ELR (cell line): ENCODE results near the gene LRP8.

Source experiments
- DNase-seq: peaks from one replicate; pipeline ENCODE4 v3.0.0-alpha.2; 2015; ENCODE audit warnings: low read depth

LRP8 gene

GRCh38 chr1:53359225-53359933, 31.5 kb upstream of the LRP8 start:
- no peak for DNase-seq

DNA sequence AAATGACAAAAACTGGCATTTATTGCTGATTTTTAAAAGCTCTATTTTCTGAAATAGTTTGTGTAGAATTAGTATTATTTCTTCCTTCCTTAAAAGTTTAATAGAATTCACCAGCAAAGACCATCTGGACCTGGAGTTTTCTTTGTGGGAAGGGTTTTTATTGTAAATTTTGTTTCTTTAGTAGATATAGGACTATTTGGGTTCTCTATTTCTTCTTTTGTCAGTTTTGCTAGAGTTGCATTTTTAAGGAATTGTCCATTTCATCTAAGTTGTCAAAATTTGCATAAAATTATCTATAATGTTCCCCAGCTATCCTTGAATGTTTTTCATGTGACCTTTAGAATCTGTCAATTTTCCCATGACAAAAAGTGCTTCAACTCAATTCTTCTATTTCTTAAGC, 28.8 kb upstream of the LRP8 start:
- DNase-seq: no peak

DNA sequence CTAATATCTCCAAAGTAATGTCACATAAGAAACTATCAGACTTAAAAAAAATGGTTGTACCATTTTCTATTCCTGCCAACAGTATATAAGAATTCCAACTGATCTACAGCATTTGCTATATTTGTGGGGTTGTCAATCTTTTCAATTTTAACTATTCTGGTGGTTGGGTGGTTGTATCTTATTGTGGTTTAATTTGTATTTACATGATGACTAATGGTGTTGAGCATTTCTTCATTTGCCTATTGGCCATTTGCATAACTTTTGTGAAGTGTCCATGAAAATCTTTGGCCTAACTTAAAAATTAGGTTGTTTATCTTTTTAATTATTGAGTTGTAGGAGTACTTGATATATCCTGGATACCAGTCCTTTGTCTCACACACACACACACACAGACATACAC, 26.2 kb upstream of the LRP8 start:
- no peak for DNase-seq

DNA sequence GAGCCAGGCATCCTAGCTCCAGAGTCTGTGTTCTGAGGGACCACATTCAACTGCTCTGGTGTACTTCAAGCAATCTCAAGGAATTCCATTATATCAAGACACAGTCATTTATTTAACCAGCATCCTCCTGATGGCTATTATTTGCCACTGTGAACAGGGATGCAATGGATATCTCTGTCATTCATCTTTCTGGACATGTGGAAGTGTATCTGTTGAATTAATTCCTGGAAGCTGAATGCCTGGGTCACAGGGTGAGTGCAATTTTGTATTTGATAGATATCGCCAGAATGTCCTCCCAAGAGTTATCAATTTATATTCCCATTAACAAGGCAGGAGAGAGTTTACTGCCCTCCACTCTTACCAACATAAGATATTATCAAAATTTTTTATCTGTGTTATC, 24.7 kb upstream of the LRP8 start:
- no peak for DNase-seq

- no peak for DNase-seq
Observed at GRCh38 chr1:53350853-53351767, 23.2 kb upstream of the LRP8 start.

DNA sequence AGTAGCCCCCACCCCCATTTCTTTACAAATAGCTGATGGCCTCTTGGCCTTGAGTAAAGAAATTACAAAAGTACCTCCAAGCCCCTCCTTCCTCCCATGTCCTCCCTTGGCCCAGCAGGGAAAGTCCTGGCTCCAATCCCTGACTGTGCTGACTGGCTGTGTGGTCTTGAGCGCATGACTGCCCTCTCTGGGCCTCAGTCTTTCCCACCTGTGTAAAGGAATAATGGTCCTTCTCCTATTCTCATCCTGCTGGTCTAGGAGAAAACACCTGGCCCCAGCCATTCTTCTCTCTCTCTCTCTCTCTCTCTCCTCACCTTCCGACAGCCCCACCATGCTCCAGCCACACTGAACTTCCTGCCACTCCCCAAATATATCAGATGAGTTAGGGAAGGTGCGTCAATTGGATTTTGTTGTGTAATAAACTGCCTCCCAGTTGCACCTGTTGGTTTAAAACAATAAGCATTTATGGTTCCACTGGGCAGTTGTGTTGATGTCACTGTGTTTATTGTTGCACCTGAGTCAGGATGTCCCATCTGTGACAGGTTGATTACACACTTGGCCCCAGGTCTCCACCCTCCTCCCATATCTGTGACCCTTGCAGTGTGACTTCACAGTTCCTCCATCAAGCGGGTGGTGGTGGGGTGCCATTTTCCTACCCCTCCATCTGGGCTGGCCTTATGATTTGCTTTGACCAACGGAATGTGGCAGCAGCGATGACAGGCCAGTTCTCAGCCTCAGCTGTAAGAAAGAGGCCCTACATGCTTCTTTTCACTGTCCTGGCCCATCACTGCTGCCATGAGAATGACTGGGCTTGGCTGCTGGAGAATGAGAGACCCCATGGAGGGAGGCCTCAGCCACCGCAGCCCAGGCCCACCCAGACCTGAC, 22.3 kb upstream of the LRP8 start:
- DNase-seq: no peak

GRCh38 chr1:53349369-53349835, 21.5 kb upstream of the LRP8 start:
- DNase-seq: no peak

DNA sequence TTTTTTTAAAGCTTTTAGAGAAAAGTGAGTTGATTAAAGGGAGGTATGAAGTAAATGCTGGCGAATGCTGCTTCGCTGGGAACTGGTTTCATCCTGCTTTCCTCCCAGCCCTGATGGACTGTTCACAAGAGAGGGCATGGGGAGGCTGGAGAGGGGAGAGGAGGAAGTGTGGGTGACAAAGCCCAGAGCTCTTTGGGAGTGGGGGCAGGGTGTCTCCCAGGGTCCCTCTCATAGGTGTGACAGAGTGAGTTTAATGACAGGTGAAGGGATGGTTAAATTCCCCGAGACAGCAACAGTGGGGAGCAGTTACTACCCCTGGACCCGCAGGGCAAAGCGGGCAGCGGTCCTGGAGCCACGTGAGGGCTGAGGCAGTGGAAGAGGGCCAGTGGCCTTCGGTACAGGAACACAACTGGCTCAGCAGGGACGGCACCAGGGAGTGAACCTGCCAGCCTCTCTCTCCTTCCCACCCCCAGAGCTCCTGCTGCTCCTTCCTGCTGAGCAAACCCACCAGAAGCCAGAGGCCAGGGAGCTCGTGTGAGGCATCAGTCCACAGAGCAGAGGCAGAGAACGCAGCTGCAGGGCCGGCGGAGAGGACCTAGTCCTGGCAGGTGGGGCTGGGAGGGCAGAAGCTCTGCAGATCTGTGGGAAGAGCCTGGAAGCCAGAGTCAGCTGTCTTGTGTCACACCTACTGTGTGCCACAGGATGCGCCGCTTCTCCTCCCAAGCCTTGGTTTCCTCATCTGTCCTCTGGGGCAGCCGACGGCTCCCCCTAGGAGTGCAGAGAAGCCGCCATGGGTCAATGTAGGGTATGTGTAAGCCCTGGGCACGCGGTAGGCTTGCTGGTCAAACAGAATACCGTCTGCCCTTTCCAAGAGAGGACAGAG, 20.9 kb upstream of the LRP8 start:
- no peak for DNase-seq

DNA sequence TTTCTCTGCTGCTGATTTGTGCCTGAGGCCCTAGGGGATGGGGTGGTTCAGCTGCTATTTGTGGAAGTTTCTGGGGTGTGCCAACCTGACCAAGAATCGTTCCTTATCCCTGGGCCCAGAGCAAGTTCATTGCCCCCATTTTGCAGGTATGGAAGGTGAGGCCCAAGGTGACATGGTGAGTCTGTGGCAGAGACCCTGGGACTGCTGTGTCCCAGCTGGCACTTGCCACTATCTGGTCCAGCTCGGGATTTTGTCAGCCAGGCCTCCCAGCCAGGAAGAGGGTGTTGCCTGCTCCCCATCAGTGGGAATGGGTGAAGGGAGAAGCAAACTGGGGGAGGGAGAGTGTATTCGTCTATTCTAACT, 18.9 kb upstream of the LRP8 start:
- DNase-seq: no peak

DNA sequence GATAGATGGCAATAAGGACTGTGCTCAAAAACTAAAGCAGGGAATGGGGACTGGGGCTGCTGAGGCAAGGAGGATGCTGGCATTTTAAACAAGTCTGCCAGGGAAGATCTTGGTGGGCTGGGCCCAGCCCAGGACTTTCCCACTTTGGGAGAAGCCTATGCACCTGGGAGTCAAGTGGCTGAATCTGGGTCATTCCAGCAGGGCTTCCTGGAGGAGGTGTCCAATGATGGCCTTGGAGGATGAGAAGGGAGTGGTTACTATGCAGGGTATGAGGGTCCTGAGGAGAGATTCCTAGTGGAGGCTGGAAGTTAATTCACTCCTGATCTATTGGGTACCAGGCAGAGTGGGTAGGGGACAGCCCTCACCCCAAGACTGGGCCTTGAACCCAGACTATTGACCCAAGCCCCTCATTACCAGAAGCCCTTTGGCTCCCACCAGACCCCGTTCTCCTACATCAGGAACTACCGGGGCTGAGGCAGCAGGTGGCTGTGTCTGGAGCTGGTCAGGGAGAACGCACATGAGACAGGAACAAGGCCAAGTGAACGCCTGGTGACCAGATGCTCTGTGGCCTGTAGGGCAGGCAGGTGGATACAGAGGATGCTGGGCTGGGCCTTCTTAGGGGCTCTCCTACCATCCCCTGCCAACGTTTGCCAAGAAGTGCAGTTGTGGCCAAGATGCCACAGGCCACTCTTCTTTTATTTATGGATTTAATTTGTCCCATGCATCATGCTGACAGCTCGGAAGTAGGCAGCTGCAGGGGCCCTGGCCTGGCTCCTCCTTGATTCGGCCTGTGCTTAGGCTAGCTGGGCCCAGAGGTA, 18.3 kb upstream of the LRP8 start:
- no peak for DNase-seq

DNA sequence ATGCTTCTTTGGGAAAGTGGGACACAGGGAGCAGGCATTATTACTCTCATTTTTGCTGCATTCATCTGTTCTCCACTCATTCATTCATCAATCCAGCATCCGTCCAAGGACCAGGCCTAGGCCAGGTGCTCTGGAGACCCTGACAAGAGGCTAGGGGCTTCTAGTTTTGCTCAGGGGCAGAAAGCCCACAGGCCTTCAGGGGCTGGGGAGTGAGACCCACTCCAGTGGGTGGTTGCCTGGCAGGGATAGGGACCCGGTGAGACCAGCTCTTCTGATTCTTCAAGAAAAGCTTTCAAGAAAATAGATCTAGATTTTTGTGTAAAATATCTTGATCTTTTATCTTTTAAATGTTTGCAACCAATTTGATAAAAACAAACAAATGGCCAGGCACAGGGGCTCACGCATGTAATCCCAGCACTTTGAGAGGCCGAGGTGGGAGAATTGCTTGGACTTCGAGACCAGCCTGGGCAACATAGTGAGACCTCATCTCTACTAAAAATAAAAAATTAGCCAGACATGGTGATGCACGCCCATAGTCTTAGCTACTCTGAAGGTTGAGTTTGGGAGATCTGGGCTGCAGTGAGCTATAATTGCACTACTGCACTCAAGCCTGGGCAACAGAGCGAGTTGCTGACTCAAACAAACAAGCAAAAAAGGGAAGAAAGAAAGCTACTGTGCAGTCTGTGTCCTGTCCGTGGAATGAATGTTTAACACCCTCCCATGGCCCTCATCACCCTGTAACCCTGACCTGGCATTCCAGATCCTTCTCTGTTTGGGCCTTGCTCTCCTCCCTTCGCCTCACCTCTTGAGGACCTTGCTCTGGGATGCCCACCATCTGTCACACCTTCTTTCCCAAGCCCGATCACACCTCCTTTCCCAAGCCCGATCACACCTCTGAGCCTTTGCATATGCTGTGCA, 17.3 kb upstream of the LRP8 start:
- no peak for DNase-seq

DNA sequence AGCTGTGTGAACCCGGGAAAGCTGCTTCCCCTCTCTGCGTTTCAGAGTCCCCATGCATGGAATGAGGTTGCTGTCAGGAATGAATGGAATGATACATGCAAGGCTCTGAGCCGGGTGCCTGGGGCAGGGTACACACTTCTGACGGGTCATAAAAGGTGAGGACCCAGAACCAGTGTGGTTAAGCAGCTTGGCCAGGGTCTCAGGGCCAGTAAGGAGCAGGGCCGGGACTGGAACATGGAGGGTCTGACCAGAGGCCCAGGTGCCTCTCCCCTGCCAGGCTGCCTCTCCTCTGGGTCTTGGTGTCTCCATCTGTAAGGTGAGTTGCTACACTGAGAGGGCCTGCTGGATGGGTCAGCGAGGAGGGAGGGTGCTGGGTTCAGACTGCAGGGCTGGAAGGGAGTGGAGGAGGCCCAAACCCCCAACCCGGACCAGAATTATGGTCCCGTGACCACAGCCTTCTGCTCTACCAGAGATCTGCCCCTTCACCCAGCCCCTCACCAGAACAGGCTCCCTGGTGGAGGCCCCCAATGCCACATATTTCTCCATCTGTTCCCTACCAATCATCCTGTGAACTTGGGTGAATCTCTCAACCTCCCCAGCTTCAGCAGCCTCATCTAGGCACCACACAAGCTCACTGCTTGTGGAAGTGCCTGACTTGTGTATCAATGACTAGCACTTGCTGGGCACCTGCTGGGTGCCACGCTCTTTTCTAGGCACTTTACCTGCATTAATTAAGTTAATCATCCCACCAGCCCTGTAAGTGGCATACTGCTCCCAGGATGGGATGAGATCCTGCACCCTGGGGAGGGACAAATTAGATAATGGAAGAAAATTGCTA, 16.2 kb upstream of the LRP8 start:
- peak; percentile 46 for DNase-seq

- DNase-seq: no peak
Observed at GRCh38 chr1:53342735-53343470, 15.0 kb upstream of the LRP8 start.

GRCh38 chr1:53341961-53342707, 14.3 kb upstream of the LRP8 start:
- DNase-seq: no peak

GRCh38 chr1:53341521-53341895, 13.6 kb upstream of the LRP8 start:
- no peak for DNase-seq

DNA sequence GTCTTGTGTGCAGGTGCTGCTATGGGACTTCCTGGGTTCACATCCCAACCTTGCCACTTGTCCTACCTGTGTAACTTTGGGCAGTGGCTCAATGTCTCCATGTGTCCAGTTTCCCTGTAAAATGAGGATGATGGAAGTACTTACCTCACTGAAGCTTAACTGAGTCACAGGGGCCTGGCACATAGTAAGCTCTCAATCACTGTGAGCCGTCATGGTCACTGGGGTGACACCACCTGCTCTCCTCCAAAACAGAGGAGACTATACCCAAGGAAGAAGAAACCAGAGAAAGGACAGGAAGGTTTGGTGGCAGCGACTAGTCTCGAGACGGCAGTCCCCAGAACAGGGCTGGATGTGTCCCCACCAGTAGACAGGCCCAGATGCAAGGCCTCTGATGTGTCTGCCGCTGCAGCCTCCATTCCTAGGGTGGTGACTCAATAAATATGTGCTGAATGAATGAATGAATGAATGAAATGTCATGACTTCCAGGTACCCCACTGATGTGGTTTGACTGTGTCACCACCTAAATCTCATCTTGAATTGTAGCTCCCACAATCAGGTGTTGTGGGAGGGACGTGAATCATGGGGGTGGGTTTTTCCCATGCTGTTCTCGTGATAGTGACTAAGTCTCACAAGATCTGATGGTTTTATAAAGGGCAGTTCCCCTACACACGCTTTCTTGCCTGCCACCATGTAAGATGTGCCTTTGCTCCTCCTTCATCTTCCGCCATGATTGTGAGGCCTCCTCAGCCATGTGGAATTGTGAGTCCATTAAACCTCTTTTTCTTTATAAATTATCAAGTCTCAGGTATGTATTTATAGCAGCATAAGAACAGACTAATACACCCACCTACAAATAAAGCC, 13.0 kb upstream of the LRP8 start:
- no peak for DNase-seq
